HG02884 (cell line): ENCODE data around the gene LRP4.
"Not testable (repeated sequence)": the region's sequence is repeated elsewhere in the genome, so short reads cannot be mapped to it uniquely, and the experiment has no call there.

Experiments
- ATAC-seq: cut with Tn5 transposase; IDR thresholded peaks from one replicate; pipeline ENCODE4 v1.9.1; 2021; ENCODE audit warnings: mild to moderate bottlenecking, moderate library complexity; ENCODE audit not compliant: unreplicated experiment

LRP4 gene

GRCh38 chr11:46928701-46929100 is 10.4 kb upstream of the LRP4 start:
- ATAC-seq: not testable (repeated sequence)

GRCh38 chr11:46927928-46928327 is 9.6 kb upstream of the LRP4 start:
- ATAC-seq: not testable (repeated sequence)

GRCh38 chr11:46920755-46921154 is 2.4 kb upstream of the LRP4 start:
- no peak for ATAC-seq

GRCh38 chr11:46918788-46919513 is 601 bp upstream of the LRP4 start:
- no peak for ATAC-seq

GRCh38 chr11:46917762-46918082 is 628 bp downstream of the LRP4 start:
- ATAC-seq: no peak

- ATAC-seq: no peak
These were observed 1.1 kb downstream of the LRP4 start for GRCh38 chr11:46917109-46917761.

GRCh38 chr11:46916286-46917108 is 1.9 kb downstream of the LRP4 start:
- ATAC-seq: no peak

GRCh38 chr11:46914910-46915309 is 3.4 kb downstream of the LRP4 start:
- ATAC-seq: no peak

- ATAC-seq: no peak
These were observed 4.0 kb downstream of the LRP4 start for GRCh38 chr11:46914363-46914762.

- no peak for ATAC-seq
These were observed 4.9 kb downstream of the LRP4 start for GRCh38 chr11:46913484-46913883.

GRCh38 chr11:46912526-46913150 is 5.7 kb downstream of the LRP4 start:
- ATAC-seq: no peak

GRCh38 chr11:46907606-46908005 is 10.7 kb downstream of the LRP4 start:
- ATAC-seq: no peak

- no peak for ATAC-seq
These were observed 11.7 kb downstream of the LRP4 start for GRCh38 chr11:46906609-46907041.

GRCh38 chr11:46905806-46906205 is 12.5 kb downstream of the LRP4 start:
- no peak for ATAC-seq

- ATAC-seq: no peak
These were observed 14.5 kb downstream of the LRP4 start for GRCh38 chr11:46903846-46904245.

- no peak for ATAC-seq
These were observed 15.7 kb downstream of the LRP4 start for GRCh38 chr11:46902694-46903093.

- no peak for ATAC-seq
These were observed 17.2 kb downstream of the LRP4 start for GRCh38 chr11:46901156-46901555.

- no peak for ATAC-seq
These were observed 18.1 kb downstream of the LRP4 start for GRCh38 chr11:46900091-46900746.

- ATAC-seq: no peak
These were observed 18.8 kb downstream of the LRP4 start for GRCh38 chr11:46899501-46900025.

GRCh38 chr11:46898396-46899095 is 19.8 kb downstream of the LRP4 start:
- ATAC-seq: no peak
